Activated CD8-positive, alpha-beta memory T cell treated with anti-CD3 and anti-CD28 coated beads for 1 hour (primary cell): ENCODE data around the gene NR3C1.

Experiments used
- DNase-seq, 2 donors: peaks; one replicate each; pipeline ENCODE4 v3.0.0-alpha.2; 2020; ENCODE audit warnings: low read depth in 1 of 2; ENCODE audit errors: extremely low read depth in 1 of 2

Gene NR3C1

GRCh38 chr5:143372187-143372829 is 31.2 kb downstream of the NR3C1 start:
- no peak for DNase-seq

GRCh38 chr5:143370440-143370839 is 33.0 kb downstream of the NR3C1 start:
- no peak for DNase-seq

GRCh38 chr5:143364061-143364460 is 39.4 kb downstream of the NR3C1 start:
- no peak for DNase-seq

- no peak for DNase-seq
These were observed 40.7 kb downstream of the NR3C1 start for GRCh38 chr5:143362664-143363227.

GRCh38 chr5:143361438-143361837 is 42.0 kb downstream of the NR3C1 start:
- no peak for DNase-seq

- no peak for DNase-seq
These were observed 42.7 kb downstream of the NR3C1 start for GRCh38 chr5:143360755-143361154.

- DNase-seq: no peak
These were observed 43.6 kb downstream of the NR3C1 start for GRCh38 chr5:143359869-143360268.

- DNase-seq: no peak
These were observed 46.5 kb downstream of the NR3C1 start for GRCh38 chr5:143356855-143357583.

- DNase-seq: peak; percentile 30 to 39
These were observed 47.8 kb downstream of the NR3C1 start for GRCh38 chr5:143355710-143356109.

GRCh38 chr5:143354025-143354424 is 49.5 kb downstream of the NR3C1 start:
- DNase-seq: no peak

GRCh38 chr5:143352691-143353090 is 50.8 kb downstream of the NR3C1 start:
- no peak for DNase-seq

GRCh38 chr5:143350751-143351602 is 52.5 kb downstream of the NR3C1 start:
- DNase-seq: no peak

- DNase-seq: no peak
These were observed 53.1 kb downstream of the NR3C1 start for GRCh38 chr5:143350341-143350740.

- DNase-seq: no peak
These were observed 54.3 kb downstream of the NR3C1 start for GRCh38 chr5:143349177-143349576.

- DNase-seq: no peak
These were observed 55.7 kb downstream of the NR3C1 start for GRCh38 chr5:143347698-143348344.

GRCh38 chr5:143347046-143347445 is 56.4 kb downstream of the NR3C1 start:
- DNase-seq: no peak

GRCh38 chr5:143345671-143346440 is 57.6 kb downstream of the NR3C1 start:
- no peak for DNase-seq

- DNase-seq: no peak
These were observed 60.4 kb downstream of the NR3C1 start for GRCh38 chr5:143343042-143343441.

GRCh38 chr5:143342607-143343006 is 60.9 kb downstream of the NR3C1 start:
- no peak for DNase-seq
